Natural killer cell (primary cell): ENCODE measurements around the gene ZNF648. TPM values are rescaled to one million over a fixed set of nuclear protein-coding genes. Genes with fewer than 3 reads are reported as not detected.

Experiments
- ATAC-seq, 3 donors: fragments of 150-1000 bp in 2 of 3; fragments of 200-7000 bp in 1 of 3; cut with Tn5 transposase; 1 replicate in 1 of 3; 2 replicates in 2 of 3; pipeline ENCODE4 v1.10.0; 2021; ENCODE audit warnings: mild to moderate bottlenecking in 2 of 3, moderate library complexity in 2 of 3
- DNase-seq, 2 donors: peaks; one replicate each; pipeline versions ENCODE4 v3.0.0 to v3.0.0-alpha.2; 2013 to 2021; ENCODE audit warnings: mixed read lengths in 1 of 2
- H3K27ac ChIP-seq: one replicate; pipeline ENCODE4 v1.5.1; 2013; ENCODE audit warnings: mild to moderate bottlenecking, low read length
- H3K27me3 ChIP-seq: one replicate; pipeline ENCODE4 v1.6.1; 2013; ENCODE audit warnings: low read length; ENCODE audit not compliant: control insufficient read depth, insufficient read depth
- H3K36me3 ChIP-seq: one replicate; pipeline ENCODE4 v1.6.1; 2013; ENCODE audit warnings: low read length; ENCODE audit not compliant: control insufficient read depth, insufficient read depth
- H3K4me1 ChIP-seq: one replicate; pipeline ENCODE4 v1.6.1; 2013; ENCODE audit warnings: low read length; ENCODE audit not compliant: control insufficient read depth, insufficient read depth
- H3K4me3 ChIP-seq: one replicate; pipeline ENCODE4 v1.5.1; 2013; ENCODE audit warnings: low read length
- H3K9me3 ChIP-seq: one replicate; pipeline ENCODE4 v1.6.1; 2013; ENCODE audit warnings: low read length; ENCODE audit not compliant: control insufficient read depth, insufficient read depth
- H3K27ac Mint-ChIP-seq, 2 donors: one replicate each; pipeline ENCODE4 v1.8.0; 2022; ENCODE audit warnings: mild to moderate bottlenecking in 2 of 2, mixed read lengths in 2 of 2, moderate library complexity in 1 of 2
- H3K27me3 Mint-ChIP-seq, 2 donors: one replicate each; pipeline ENCODE4 v1.8.0; 2022; ENCODE audit warnings: low read depth in 2 of 2, mixed read lengths in 2 of 2
- H3K36me3 Mint-ChIP-seq: one replicate; pipeline ENCODE4 v1.8.0; 2022; ENCODE audit warnings: mixed read lengths
- H3K4me1 Mint-ChIP-seq, 2 donors: one replicate each; pipeline ENCODE4 v1.8.0; 2022; ENCODE audit warnings: mixed read lengths in 2 of 2
- H3K4me3 Mint-ChIP-seq: one replicate; pipeline ENCODE4 v1.8.0; 2022; ENCODE audit warnings: mild to moderate bottlenecking, moderate library complexity, mixed read lengths
- H3K9me3 Mint-ChIP-seq, 2 donors: one replicate each; pipeline ENCODE4 v1.8.0; 2022; ENCODE audit warnings: mixed read lengths in 2 of 2
- WGBS: methylation state at CpG from one replicate; pipeline ENCODE4 v1.1.7; 2013; ENCODE audit warnings: missing lambda C conversion rate; ENCODE audit not compliant: insufficient coverage; 5-methylcytosine and 5-hydroxymethylcytosine counted together
- intact Hi-C: fragments of 100-400 bp; cut with micrococcal nuclease; formaldehyde crosslinking; loops from one replicate; pipeline ENCODE4 v1.14.2; 2022
- total RNA-seq, 4 donors: library from RNA; stranded (reverse); fragments of 120-200 nt in 1 of 4; gene quantifications; one replicate each; pipeline versions ENCODE4 v1.2.3 to v1.2.4, GENCODE V29; 2013 to 2022
- TF ChIP-seq, protein P1 (sequence below): fragments of 200-600 bp; IDR thresholded peaks from one replicate; pipeline ENCODE4 v1.8.0; 2022; ENCODE audit warnings: antibody characterized with exemption

ZNF648 gene
- total RNA-seq, 3 donors from 2014 or later (not counting 1 experiment from before 2014, with no cell fraction given): not detected

- ATAC-seq: peak in 1 of 3 donors; percentile 63
- H3K27ac Mint-ChIP-seq: no peak overlapping the region
- no peaks in the 10 kb centered on the region for H3K36me3 Mint-ChIP-seq
Observed at GRCh38 chr1:182054698-182055326, 6.7 kb downstream of the ZNF648 start.

DNA sequence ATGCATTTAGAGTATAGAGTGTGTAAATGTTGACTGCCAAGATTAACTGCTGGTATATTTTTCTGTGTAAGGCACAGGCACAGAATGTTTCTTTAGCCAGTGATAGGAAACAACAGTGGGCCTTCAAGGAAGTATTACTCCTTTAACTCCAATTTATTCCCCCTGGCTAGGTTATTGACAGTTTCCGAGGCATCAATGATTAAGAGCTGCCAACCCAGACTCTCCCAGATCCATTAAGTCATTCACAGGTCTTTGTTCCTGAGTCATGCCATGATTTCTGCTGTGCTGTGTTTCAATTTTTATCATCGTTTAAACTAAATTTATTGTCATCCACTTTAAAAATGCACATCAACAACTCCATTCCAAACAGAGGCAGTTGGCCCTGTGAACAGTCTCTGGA lies 9.2 kb downstream of the ZNF648 start:
- no peaks in the 10 kb centered on the region for H3K36me3 Mint-ChIP-seq
- H3K27me3 Mint-ChIP-seq: peaks cover 8 to 32% of the 10 kb centered on the region in 2 donors
- Histone ChIP-seq H3K36me3 (no peaks in the 10 kb centered on the region), H3K9me3 (no peaks in the 10 kb centered on the region), H3K27ac (no peak overlapping the region), H3K4me3 (no peak overlapping the region), H3K4me1 (no peaks in the 10 kb centered on the region), H3K27me3 (no peaks in the 10 kb centered on the region)
- DNase-seq (no peak), ATAC-seq (no peak)
- no peak overlapping the region for H3K27ac Mint-ChIP-seq
- WGBS: 92% methylated on average over 2 of the region's 2 CpGs
- H3K9me3 Mint-ChIP-seq: no peaks in the 10 kb centered on the region
- TF ChIP-seq, protein P1, sequence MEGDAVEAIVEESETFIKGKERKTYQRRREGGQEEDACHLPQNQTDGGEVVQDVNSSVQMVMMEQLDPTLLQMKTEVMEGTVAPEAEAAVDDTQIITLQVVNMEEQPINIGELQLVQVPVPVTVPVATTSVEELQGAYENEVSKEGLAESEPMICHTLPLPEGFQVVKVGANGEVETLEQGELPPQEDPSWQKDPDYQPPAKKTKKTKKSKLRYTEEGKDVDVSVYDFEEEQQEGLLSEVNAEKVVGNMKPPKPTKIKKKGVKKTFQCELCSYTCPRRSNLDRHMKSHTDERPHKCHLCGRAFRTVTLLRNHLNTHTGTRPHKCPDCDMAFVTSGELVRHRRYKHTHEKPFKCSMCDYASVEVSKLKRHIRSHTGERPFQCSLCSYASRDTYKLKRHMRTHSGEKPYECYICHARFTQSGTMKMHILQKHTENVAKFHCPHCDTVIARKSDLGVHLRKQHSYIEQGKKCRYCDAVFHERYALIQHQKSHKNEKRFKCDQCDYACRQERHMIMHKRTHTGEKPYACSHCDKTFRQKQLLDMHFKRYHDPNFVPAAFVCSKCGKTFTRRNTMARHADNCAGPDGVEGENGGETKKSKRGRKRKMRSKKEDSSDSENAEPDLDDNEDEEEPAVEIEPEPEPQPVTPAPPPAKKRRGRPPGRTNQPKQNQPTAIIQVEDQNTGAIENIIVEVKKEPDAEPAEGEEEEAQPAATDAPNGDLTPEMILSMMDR: no peak
- H3K4me3 Mint-ChIP-seq: no peak overlapping the region
- no peaks in the 10 kb centered on the region for H3K4me1 Mint-ChIP-seq
- intact Hi-C loops: no loop called here

More at GRCh38 chr1:182054698-182055326, 6.7 kb downstream of the ZNF648 start:
- H3K4me1 ChIP-seq: no peaks in the 10 kb centered on the region
- 45% methylated on average over 4 of the region's 4 CpGs for WGBS
- Mint-ChIP-seq H3K9me3 (no peaks in the 10 kb centered on the region), H3K27me3 (peaks cover 17 to 32% of the 10 kb centered on the region in 2 donors), H3K4me1 (no peaks in the 10 kb centered on the region), H3K4me3 (no peak overlapping the region)
- intact Hi-C loops: loop anchor here (1.0 to 2.0 kb wide), 2 partner anchors 576 to 864 kb away; no protein-coding TSS in a partner anchor
- DNase-seq: peak in 1 of 2 donors; percentile 75
- no peak overlapping the region for H3K4me3 ChIP-seq
- no peaks in the 10 kb centered on the region for H3K36me3 ChIP-seq
- no peaks in the 10 kb centered on the region for H3K27me3 ChIP-seq
- no peak overlapping the region for H3K27ac ChIP-seq
- TF ChIP-seq, protein P1: peak; percentile 62
- no peaks in the 10 kb centered on the region for H3K9me3 ChIP-seq

GRCh38 chr1:182051938-182052337 lies 9.6 kb downstream of the ZNF648 start:
- intact Hi-C loops: no loop called here
- H3K36me3 Mint-ChIP-seq: no peaks in the 10 kb centered on the region
- ATAC-seq (no peak), DNase-seq (no peak)
- no peaks in the 10 kb centered on the region for H3K36me3 ChIP-seq
- no peaks in the 10 kb centered on the region for H3K4me1 ChIP-seq
- no peak overlapping the region for H3K27ac Mint-ChIP-seq
- no peak overlapping the region for H3K4me3 ChIP-seq
- H3K4me3 Mint-ChIP-seq: no peak overlapping the region
- WGBS: 88% methylated on average over 1 of the region's 1 CpG
- no peaks in the 10 kb centered on the region for H3K4me1 Mint-ChIP-seq
- no peak overlapping the region for H3K27ac ChIP-seq
- TF ChIP-seq, protein P1: no peak
- H3K27me3 ChIP-seq: no peaks in the 10 kb centered on the region
- no peaks in the 10 kb centered on the region for H3K9me3 ChIP-seq
- H3K27me3 Mint-ChIP-seq: peaks cover 8 to 32% of the 10 kb centered on the region in 2 donors
- no peaks in the 10 kb centered on the region for H3K9me3 Mint-ChIP-seq
